Small intestine (tissue), 7 donors: ENCODE data around the gene DYRK1A. TPM values are rescaled to one million over a fixed set of nuclear protein-coding genes. Genes with fewer than 3 reads are reported as not detected.

Experiments
- DNase-seq, 2 donors: peaks; one replicate each; pipeline versions ENCODE4 v3.0.0 to v3.0.0-alpha.2; 2013
- FAIRE-seq: peaks from 2 replicates; lab custom pipeline; 2012; peaks lifted over from hg19 to GRCh38; lab: Jason Lieb, UNC
- H3K27ac ChIP-seq, 3 donors: one replicate each; pipeline ENCODE4 v1.5.1; 2013; ENCODE audit warnings: low read length in 2 of 3, mild to moderate bottlenecking in 2 of 3, control low read depth in 1 of 3, inconsistent platforms in 1 of 3, low read depth in 1 of 3, moderate library complexity in 1 of 3
- H3K27me3 ChIP-seq, 3 donors: one replicate each; pipeline ENCODE4 v1.6.1; 2013; ENCODE audit warnings: low read length in 3 of 3, inconsistent platforms in 1 of 3; ENCODE audit not compliant: control insufficient read depth in 3 of 3, insufficient read depth in 3 of 3
- H3K36me3 ChIP-seq, 3 donors: one replicate each; pipeline ENCODE4 v1.6.1; 2013; ENCODE audit warnings: low read length in 3 of 3, inconsistent platforms in 1 of 3, low read depth in 1 of 3, mild to moderate bottlenecking in 1 of 3, moderate library complexity in 1 of 3; ENCODE audit not compliant: control insufficient read depth in 3 of 3, insufficient read depth in 2 of 3
- H3K4me1 ChIP-seq, 3 donors: one replicate each; pipeline ENCODE4 v1.6.1; 2013; ENCODE audit warnings: low read length in 2 of 3, inconsistent platforms in 1 of 3, low read depth in 1 of 3, mild to moderate bottlenecking in 1 of 3, moderate library complexity in 1 of 3; ENCODE audit not compliant: control insufficient read depth in 3 of 3, insufficient read depth in 2 of 3
- H3K4me3 ChIP-seq, 3 donors: one replicate each; pipeline ENCODE4 v1.5.1; 2013; ENCODE audit warnings: low read length in 3 of 3, control low read depth in 1 of 3, inconsistent platforms in 1 of 3, low read depth in 1 of 3, mild to moderate bottlenecking in 1 of 3, moderate library complexity in 1 of 3
- H3K9me3 ChIP-seq, 2 donors: one replicate each; pipeline ENCODE4 v1.6.1; 2013; ENCODE audit warnings: low read depth in 1 of 2, low read length in 1 of 2; ENCODE audit not compliant: control insufficient read depth in 2 of 2, insufficient read depth in 1 of 2
- WGBS, 3 donors: extraction: QIAGEN DNeasy Blood & Tissue Kit; methylation state at CpG; one replicate each; pipeline ENCODE4 v1.1.7; 2013; 5-methylcytosine and 5-hydroxymethylcytosine counted together
- polyA plus RNA-seq, 4 donors: library from polyadenylated mRNA; stranded (reverse) in 3 of 4; unstranded in 1 of 4; fragments of 200-250 nt in 3 of 4; fragments of 120-200 nt in 1 of 4; gene quantifications; one replicate each; pipeline versions ENCODE4 v1.2.1 to v1.2.3, GENCODE V29; 2013
- donor health status: healthy with polysubstance abuse.
- donor health status: control.
- donor health status: control.
- donor health status: Bipolar disorder and iron deficiency.
- donor health status: healthy.

Gene DYRK1A
- polyA plus RNA-seq, 4 donors = 10.5 to 50.5 (median 17.1) TPM

DNA sequence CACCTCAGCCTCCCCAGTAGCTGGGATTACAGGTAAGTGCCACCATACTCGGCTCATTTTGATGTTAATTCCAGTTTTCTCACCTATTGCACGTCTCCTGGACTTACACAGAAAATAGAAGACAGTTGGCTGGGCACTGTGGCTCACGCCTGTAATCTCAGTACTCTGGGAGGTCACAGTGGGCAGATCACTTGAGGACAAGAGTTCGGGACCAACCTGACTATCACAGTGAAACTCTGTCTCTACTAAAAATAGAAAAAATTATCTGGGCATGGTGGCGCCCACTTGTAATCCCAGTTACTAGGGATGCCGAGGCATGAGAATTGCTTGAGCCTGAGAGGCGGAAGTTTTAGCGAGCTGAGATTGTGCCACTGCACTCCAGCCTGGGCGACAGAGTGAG is 44.1 kb downstream of the DYRK1A start:
- H3K27me3 ChIP-seq = no peaks in the 10 kb centered on the region
- peaks cover 0 to 5% (median 0%) of the 10 kb centered on the region in 3 donors for H3K36me3 ChIP-seq
- FAIRE-seq (no peak), DNase-seq (no peak)
- H3K4me1 ChIP-seq = peaks cover 0 to 22% (median 13%) of the 10 kb centered on the region in 3 donors
- H3K27ac ChIP-seq = no peak overlapping the region
- no peaks in the 10 kb centered on the region for H3K9me3 ChIP-seq
- 94 to 96% (median 95%) methylated on average over 9 of the region's 9 CpGs for WGBS, 3 donors
- no peak overlapping the region for H3K4me3 ChIP-seq

DNA sequence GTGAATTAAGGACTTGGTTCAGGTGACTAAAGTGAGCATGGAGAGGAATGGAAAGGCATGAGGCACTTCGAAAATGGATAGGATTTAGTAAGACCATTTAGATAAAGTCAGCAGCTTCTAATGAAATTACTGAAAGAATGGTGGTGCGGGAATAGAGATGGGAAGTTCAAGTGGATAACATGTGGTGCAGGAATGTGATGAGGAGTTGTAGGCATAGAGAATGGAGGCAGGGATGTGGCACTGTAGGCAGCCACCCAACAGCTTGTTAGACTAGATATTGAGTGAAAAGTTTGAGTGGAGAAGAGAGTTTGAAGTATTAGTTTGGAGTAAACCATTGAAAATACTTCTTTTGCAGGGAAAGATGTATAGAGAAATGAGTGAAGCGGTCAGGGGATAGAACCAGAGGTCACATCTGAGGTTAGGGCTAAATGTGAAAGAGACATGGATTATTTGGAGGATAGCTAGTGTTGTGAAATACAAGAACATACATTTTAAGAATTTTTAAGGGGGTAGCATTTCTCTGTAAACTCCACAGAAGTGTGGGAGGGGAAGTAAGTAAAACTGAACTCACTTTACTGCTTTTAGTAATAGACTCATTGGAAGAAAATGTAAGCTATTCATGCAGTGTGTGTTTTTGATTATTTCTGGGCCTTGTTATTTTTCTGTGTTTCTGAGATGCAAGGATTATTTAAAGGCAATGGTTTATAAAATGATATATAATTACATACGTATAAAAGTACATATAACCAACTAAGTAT is 46.2 kb downstream of the DYRK1A start:
- DNase-seq (no peak), FAIRE-seq (no peak)
- WGBS, 3 donors = 72 to 80% (median 79%) methylated on average over 4 of the region's 4 CpGs
- Histone ChIP-seq H3K27me3 (no peaks in the 10 kb centered on the region), H3K4me1 (peaks cover 0 to 21% (median 13%) of the 10 kb centered on the region in 3 donors), H3K27ac (no peak overlapping the region), H3K36me3 (peaks cover 0 to 5% (median 0%) of the 10 kb centered on the region in 3 donors), H3K4me3 (no peak overlapping the region), H3K9me3 (no peaks in the 10 kb centered on the region)

DNA sequence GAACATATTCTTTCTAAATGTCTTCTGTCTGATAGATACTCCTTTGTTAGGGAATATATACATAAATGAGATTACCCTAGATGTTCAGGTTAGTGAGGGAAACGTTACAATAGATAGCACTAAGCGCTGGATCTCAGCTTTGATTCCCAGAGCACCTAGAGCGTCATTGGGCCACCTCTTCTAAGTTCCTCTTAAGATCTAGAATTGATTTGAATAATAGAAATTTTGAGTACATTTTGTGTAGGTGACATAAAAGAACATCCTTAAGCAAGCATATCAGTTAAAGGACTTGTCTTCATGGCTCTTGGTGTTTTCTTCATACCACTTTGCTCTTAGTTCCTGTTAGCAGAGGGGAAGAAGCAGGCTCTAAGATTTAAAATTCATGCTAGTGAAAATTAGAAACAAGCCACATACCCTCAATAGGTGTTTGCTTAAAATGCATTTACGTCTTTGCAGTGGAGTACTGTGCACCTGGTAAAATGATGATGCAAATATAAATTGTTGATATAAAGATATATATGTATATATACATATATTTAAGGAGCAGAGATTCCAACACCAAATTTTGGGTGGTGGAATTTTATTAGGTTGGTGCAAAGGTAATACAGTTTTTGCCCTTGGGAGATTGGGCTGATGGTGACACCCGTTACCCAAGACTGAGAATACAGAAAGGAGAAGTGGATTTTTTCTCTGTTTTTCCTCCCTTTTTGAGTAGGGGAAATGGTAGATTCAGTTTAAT is 47.1 kb downstream of the DYRK1A start:
- H3K9me3 ChIP-seq = no peaks in the 10 kb centered on the region
- WGBS, 3 donors = 65 to 86% (median 79%) methylated on average over 5 of the region's 5 CpGs
- no peak overlapping the region for H3K4me3 ChIP-seq
- H3K27me3 ChIP-seq = no peaks in the 10 kb centered on the region
- no peak for FAIRE-seq
- H3K27ac ChIP-seq = no peak overlapping the region
- peaks cover 0 to 18% (median 12%) of the 10 kb centered on the region in 3 donors for H3K4me1 ChIP-seq
- peaks cover 0 to 4% (median 0%) of the 10 kb centered on the region in 3 donors for H3K36me3 ChIP-seq
- no peak for DNase-seq

GRCh38 chr21:37414292-37415253 is 48.0 kb downstream of the DYRK1A start:
- no peaks in the 10 kb centered on the region for H3K9me3 ChIP-seq
- peaks cover 0 to 18% (median 10%) of the 10 kb centered on the region in 3 donors for H3K4me1 ChIP-seq
- DNase-seq = no peak
- H3K36me3 ChIP-seq = peaks cover 0 to 3% (median 0%) of the 10 kb centered on the region in 3 donors
- no peak overlapping the region for H3K4me3 ChIP-seq
- FAIRE-seq = no peak
- H3K27me3 ChIP-seq = no peaks in the 10 kb centered on the region
- H3K27ac ChIP-seq = no peak overlapping the region
- 83 to 95% (median 84%) methylated on average over 5 of the region's 5 CpGs for WGBS, 3 donors

GRCh38 chr21:37415939-37416338 is 49.4 kb downstream of the DYRK1A start:
- WGBS, 3 donors = 14 to 36% (median 35%) methylated on average over 2 of the region's 2 CpGs
- FAIRE-seq = no peak
- no peak overlapping the region for H3K27ac ChIP-seq
- peaks cover 0 to 20% (median 10%) of the 10 kb centered on the region in 3 donors for H3K4me1 ChIP-seq
- DNase-seq = peak in 1 of 2 donors; percentile 77
- no peaks in the 10 kb centered on the region for H3K27me3 ChIP-seq
- no peaks in the 10 kb centered on the region for H3K36me3 ChIP-seq
- H3K9me3 ChIP-seq = no peaks in the 10 kb centered on the region
- no peak overlapping the region for H3K4me3 ChIP-seq

GRCh38 chr21:37416914-37417313 is 50.3 kb downstream of the DYRK1A start:
- no peaks in the 10 kb centered on the region for H3K27me3 ChIP-seq
- FAIRE-seq = no peak

GRCh38 chr21:37419228-37419906 is 52.8 kb downstream of the DYRK1A start:
- Histone ChIP-seq H3K4me1 (peaks cover 0 to 14% (median 6%) of the 10 kb centered on the region in 3 donors), H3K4me3 (no peak overlapping the region), H3K36me3 (peaks cover 0 to 3% (median 0%) of the 10 kb centered on the region in 3 donors), H3K27me3 (no peaks in the 10 kb centered on the region), H3K27ac (no peak overlapping the region), H3K9me3 (no peaks in the 10 kb centered on the region)
- FAIRE-seq = no peak
- no peak for DNase-seq
- 86 to 98% (median 87%) methylated on average over 3 of the region's 3 CpGs for WGBS, 3 donors

More at GRCh38 chr21:37416914-37417313, 50.3 kb downstream of the DYRK1A start:
- DNase-seq = no peak
- H3K9me3 ChIP-seq = no peaks in the 10 kb centered on the region
- no peaks in the 10 kb centered on the region for H3K36me3 ChIP-seq
- peaks cover 0 to 20% (median 9%) of the 10 kb centered on the region in 3 donors for H3K4me1 ChIP-seq
- no peak overlapping the region for H3K4me3 ChIP-seq
- 93 to 95% (median 95%) methylated on average over 2 of the region's 2 CpGs for WGBS, 3 donors
- no peak overlapping the region for H3K27ac ChIP-seq
